Epithelial cell of umbilical artery (primary cell): ENCODE results near the gene ANKRD12. TPM values are rescaled to one million over a fixed set of nuclear protein-coding genes. Genes with fewer than 3 reads are reported as not detected.

Experiments used
- total RNA-seq: library from RNA; depleted of rRNA; stranded (reverse); fragments of >200 nt; gene quantifications from 2 replicates; pipeline ENCODE4 v1.2.3, GENCODE V29; 2014

Gene ANKRD12
- 8.8 and 28.7 TPM in 2 replicates for total RNA-seq

DNA sequence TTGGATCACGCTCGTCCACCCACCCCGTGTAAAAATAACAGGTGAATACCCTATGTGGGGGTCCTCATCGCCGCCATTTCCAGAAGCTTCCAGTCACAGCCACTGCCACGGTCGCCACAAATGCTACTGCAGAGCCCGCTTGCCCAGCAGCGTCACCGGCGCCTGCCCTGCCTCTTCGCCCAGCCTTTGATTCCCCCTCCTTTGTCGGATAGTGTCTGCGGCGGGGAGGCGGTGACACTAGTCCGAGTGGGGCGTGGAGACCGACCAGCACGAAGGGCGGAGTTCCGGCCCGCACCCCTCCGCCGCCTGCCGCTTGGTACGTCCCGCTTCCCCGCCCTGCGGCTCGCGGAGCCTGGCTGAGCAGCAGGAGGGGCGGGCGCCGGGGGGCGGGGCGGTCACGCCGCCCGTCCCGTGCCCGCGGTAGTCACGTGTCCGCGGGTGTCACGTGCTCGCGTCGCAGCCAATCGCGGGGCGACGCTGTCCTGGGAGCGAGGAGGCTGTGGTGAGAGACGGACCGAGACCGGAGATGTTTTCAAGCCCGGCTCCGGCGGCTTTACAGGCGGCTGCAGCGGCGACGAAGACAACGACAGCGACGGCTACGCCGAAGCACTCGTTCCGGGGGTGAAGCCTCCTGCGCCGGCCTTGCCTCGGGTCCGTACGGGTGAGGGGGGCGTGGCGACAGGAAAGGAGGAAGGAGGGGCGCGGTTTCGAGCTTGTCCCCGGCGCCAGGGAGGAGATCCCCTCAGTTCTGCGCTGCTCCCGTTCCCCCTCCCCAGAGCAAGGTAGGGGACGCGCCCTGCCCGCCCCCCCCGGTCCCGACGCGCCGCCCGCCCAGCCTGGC lies at the start of gene ANKRD12:
TSS of gene ANKRD12 (plus strand) at position 467 of the 841 bp plus-strand sequence. CDS start 45,652 bp downstream, outside the sequence.

DNA sequence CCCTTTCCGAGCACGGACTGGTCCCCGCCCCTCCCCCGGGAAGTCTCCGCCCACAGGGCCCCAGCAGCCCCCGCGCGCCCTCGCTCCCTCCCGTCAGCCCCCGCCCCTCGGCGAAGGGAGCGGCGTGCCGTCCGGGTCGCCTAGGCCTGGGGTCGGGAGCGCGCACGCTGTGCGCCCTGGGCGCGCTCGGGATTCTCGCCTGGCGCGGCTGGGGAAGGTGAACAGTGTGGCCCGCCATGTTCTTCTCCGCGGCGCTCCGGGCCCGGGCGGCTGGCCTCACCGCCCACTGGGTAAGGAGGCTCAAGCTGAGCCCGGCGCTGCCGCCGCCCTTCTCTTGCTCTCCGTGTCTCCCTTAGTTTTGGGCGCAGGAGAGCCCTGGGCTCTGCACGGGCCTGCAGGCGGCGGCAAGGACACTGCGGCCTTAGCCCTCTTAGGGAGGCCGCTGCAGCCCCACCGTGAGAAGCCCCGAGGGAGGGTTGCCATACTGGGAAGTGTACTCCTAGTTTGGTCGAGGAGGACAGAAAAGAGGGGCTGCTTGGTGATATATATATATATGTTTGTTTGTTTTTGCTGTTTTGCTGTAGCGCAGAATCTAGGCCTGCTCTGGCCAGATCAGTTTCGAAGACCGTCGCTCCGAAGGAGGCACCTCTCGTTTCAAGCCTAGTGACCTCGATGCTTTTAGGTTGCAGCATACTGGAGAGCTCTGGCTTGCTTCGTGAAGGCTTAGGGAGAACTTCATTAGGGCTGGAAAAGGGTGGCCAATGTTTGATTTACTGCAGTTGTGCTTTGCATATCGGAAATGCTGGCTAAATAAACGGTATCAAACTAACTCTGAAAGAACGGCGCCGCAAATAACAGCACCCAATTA lies 33.8 kb upstream of the ANKRD12 start, which contains the start of gene NDUFV2:
TSS of gene NDUFV2 (plus strand) at position 192 of the 868 bp plus-strand sequence. CDS start at position 237, 45 bp downstream.

DNA sequence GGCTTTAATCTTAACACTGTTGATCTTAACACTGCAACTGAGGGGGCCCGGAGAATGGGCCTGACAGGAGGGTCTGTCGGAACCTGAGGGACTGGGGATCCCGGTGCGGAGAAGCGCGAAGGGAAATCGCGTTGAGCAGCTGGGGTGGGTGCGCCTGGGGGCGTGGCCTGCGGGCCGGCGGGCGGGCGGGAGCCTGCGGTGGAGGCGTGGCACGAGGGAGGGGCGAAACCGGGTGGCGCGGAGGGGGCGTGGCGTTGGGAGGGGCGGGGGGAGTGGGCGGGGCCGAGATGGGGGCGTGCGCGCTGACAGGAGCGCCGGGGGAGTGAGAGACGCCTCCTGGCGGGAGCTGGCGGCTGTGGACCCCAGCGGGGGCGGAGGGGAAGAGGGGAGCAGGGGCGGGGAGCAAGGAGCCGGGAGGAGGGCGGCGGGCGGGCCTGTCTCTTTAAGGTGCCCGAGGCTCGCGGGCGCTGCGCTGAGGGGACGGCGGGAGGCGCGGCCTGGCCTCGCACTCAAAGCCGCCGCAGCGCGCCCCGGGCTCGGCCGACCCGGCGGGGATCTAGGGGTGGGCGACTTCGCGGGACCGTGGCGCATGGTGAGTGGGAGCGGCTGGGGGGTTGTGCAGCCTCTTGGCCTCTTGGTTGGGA lies 197.9 kb downstream of the ANKRD12 start, which contains the start of gene TWSG1:
TSS of gene TWSG1 (plus strand) at position 445 of the 644 bp plus-strand sequence. CDS start 2,457 bp downstream, outside the sequence.

Other genes with a start within 250 kb of the ANKRD12 start
- 112 and 176 TPM in 2 replicates for gene NDUFV2, start 34.1 kb upstream of the ANKRD12 start, total RNA-seq
- gene TWSG1, start 198.0 kb downstream of the ANKRD12 start, total RNA-seq, result 90.9 and 125 TPM in 2 replicates